Measurements from ENCODE around the gene UBE2Q2. TPM values are rescaled to one million over a fixed set of nuclear protein-coding genes. Genes with fewer than 3 reads are reported as not detected.
"Not testable (repeated sequence)": the region's sequence is repeated elsewhere in the genome, so short reads cannot be mapped to it uniquely, and the experiment has no call there.

Gene UBE2Q2
- total and polyA plus RNA-seq, 2 of the 4 experiments (the other 2 are of a cell fraction): 18.0 to 28.9 TPM

DNA sequence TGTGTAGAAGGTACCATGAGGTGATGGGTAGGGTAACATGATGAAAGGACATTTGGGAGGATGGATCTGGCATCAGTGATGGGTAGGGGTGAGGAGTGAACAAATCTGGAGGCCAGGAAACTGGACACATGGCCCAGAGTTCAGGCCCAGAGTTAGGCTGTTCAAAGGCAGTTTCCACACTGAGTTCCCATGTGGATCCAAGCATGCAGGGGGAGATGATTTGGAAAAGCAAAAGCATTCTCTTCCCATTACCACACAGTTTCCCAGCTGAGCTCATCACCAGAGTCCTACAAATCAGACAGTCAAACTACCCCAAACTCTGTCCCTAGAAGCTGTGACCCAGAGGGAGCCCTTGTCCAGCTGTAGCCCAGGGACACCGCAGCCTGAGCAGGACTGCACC lies 46.1 kb upstream of the UBE2Q2 start:
- H3K4me1 ChIP-seq (ENCODE audit: control insufficient read depth, insufficient read depth, low read length); DNase-seq; H2BK120ac ChIP-seq (ENCODE audit: low read depth, low read length); H3K14ac ChIP-seq (replicated peaks; ENCODE audit: low read depth, low read length); H4K91ac ChIP-seq (ENCODE audit: insufficient read depth, low read depth, low read length); H4K5ac ChIP-seq (ENCODE audit: low read depth, low read length); H4K8ac ChIP-seq (ENCODE audit: low read depth in 2 of 2, low read length in 2 of 2); H3K23ac ChIP-seq (ENCODE audit: low read depth, low read length); H3K9me3 ChIP-seq (ENCODE audit: control insufficient read depth, insufficient read depth, low read length); POLR2A ChIA-PET (ENCODE audit: unreplicated experiment); H3K4ac ChIP-seq (ENCODE audit: low read depth, low read length); H3K9me1 ChIP-seq (ENCODE audit: insufficient read depth, low read length); H3K36me3 ChIP-seq (ENCODE audit: control insufficient read depth, insufficient read depth, low read length); H3K56ac ChIP-seq (ENCODE audit: extremely low read depth, insufficient read depth, low read length); H3K18ac ChIP-seq (ENCODE audit: low read depth, low read length); H3K9ac ChIP-seq (ENCODE audit: low read depth, low read length); H2BK15ac ChIP-seq (ENCODE audit: low read depth, low read length); H3K4me3 ChIP-seq (ENCODE audit: insufficient read depth, low read depth, low read length); intact Hi-C loops (cut with micrococcal nuclease); H2AFZ ChIP-seq (replicated peaks; ENCODE audit: low read length, poor library complexity); in situ Hi-C loops (cut with MboI; ENCODE audit: low sequenced_read_pairs); dilution Hi-C loops (cut with HindIII; ENCODE audit: low sequenced_read_pairs, unreplicated experiment); ATAC-seq (ENCODE audit: low read depth); H4K20me1 ChIP-seq (ENCODE audit: insufficient read depth, low read length); H3K27ac ChIP-seq (ENCODE audit: insufficient read depth, low read length); BruUV-seq (replicated peaks); H2BK5ac ChIP-seq (ENCODE audit: low read depth, low read length, poor library complexity, severe bottlenecking); H2BK20ac ChIP-seq (ENCODE audit: low read depth, low read length); H2AK9ac ChIP-seq (replicated peaks; ENCODE audit: low read depth, low read length, poor library complexity); H2AK5ac ChIP-seq (ENCODE audit: low read depth, low read length); H3K79me1 ChIP-seq (ENCODE audit: low read depth in 1 of 2, low read length in 2 of 2); H3K4me2 ChIP-seq (ENCODE audit: low read depth, low read length): not testable (repeated sequence)
- no CpG with 5 or more reads among the region's 1 CpG for WGBS, 2 experiments (ENCODE audit: extremely low coverage in 2 of 2, insufficient read length in 1 of 2)
- CTCF ChIA-PET: interaction anchor here (1.0 kb wide), 1 partner anchor 103 kb away, joined by 4 read pairs; no protein-coding TSS in a partner anchor
- peaks cover 67% of the 10 kb centered on the region for H3K27me3 ChIP-seq (ENCODE audit: control insufficient read depth, insufficient read depth, low read length)
